Dermis blood vessel endothelial cell (primary cell): ENCODE results near the gene GPR162. TPM values are rescaled to one million over a fixed set of nuclear protein-coding genes. Genes with fewer than 3 reads are reported as not detected.

Source experiments
- total RNA-seq: library from RNA; depleted of rRNA; stranded (reverse); fragments of >200 nt; gene quantifications from 2 replicates; pipeline ENCODE4 v1.2.3, GENCODE V29; 2014

GPR162 gene
- total RNA-seq, 1 donor from 2014 or later: 1.9 TPM

Other genes starting within 250 kb of the GPR162 start
- 213 and 302 TPM in 2 replicates for gene CHD4, start 214.4 kb upstream of the GPR162 start, total RNA-seq
- gene LPAR5, start 185.9 kb upstream of the GPR162 start, total RNA-seq: not detected in 2 replicates
- gene ACRBP, start 174.4 kb upstream of the GPR162 start, total RNA-seq: 0.42 and 1.5 TPM in 2 replicates
- gene ING4, start 158.7 kb upstream of the GPR162 start, total RNA-seq: 44.0 and 61.1 TPM in 2 replicates
- 12.1 and 15.9 TPM in 2 replicates for gene ZNF384, start 132.4 kb upstream of the GPR162 start, total RNA-seq
- gene PIANP, start 121.0 kb upstream of the GPR162 start, total RNA-seq: not detected in 2 replicates
- gene COPS7A, start 97.8 kb upstream of the GPR162 start, total RNA-seq: 31.7 and 41.4 TPM in 2 replicates
- 107 and 161 TPM in 2 replicates for gene MLF2, start 68.7 kb upstream of the GPR162 start, total RNA-seq
- 65.5 and 130 TPM in 2 replicates for gene PTMS, start 55.5 kb upstream of the GPR162 start, total RNA-seq
- under 0.01 and 0.05 TPM in 2 replicates for gene LAG3, start 49.3 kb upstream of the GPR162 start, total RNA-seq
- not detected in 2 replicates for gene CD4, start 32.3 kb upstream of the GPR162 start, total RNA-seq
- gene P3H3, start 6.6 kb downstream of the GPR162 start, total RNA-seq: 18.8 and 22.1 TPM in 2 replicates
- 0.28 and 1.0 TPM in 2 replicates for gene GNB3, start 19.1 kb downstream of the GPR162 start, total RNA-seq
- gene CDCA3, start 29.5 kb downstream of the GPR162 start, total RNA-seq: 5.6 and 24.0 TPM in 2 replicates
- gene USP5, start 30.3 kb downstream of the GPR162 start, total RNA-seq: 85.3 and 128 TPM in 2 replicates
- 625 and 743 TPM in 2 replicates for gene TPI1, start 45.7 kb downstream of the GPR162 start, total RNA-seq
- 3.5 and 6.0 TPM in 2 replicates for gene SPSB2, start 51.5 kb downstream of the GPR162 start, total RNA-seq
- 2.2 and 5.8 TPM in 2 replicates for gene LRRC23, start 83.0 kb downstream of the GPR162 start, total RNA-seq
- 2.8 and 2.9 TPM in 2 replicates for gene ENO2, start 92.8 kb downstream of the GPR162 start, total RNA-seq
- 12.1 and 18.7 TPM in 2 replicates for gene ATN1, start 106.1 kb downstream of the GPR162 start, total RNA-seq
- gene RNU7-1, start 122.0 kb downstream of the GPR162 start, total RNA-seq: not detected in 2 replicates
- gene C12orf57, start 122.2 kb downstream of the GPR162 start, total RNA-seq: 73.7 and 177 TPM in 2 replicates
- 2.4 and 3.4 TPM in 2 replicates for gene PTPN6, start 129.5 kb downstream of the GPR162 start, total RNA-seq
- 191 and 205 TPM in 2 replicates for gene PHB2, start 148.8 kb downstream of the GPR162 start, total RNA-seq
- gene EMG1, start 149.1 kb downstream of the GPR162 start, total RNA-seq: 35.6 and 39.3 TPM in 2 replicates
- gene LPCAT3, start 196.7 kb downstream of the GPR162 start, total RNA-seq: 8.0 and 15.3 TPM in 2 replicates
- gene C1S, start 238.9 kb downstream of the GPR162 start, total RNA-seq: 0.19 and 1.4 TPM in 2 replicates